Measurements from ENCODE around the gene NHLRC4.

NHLRC4 gene, protein sequence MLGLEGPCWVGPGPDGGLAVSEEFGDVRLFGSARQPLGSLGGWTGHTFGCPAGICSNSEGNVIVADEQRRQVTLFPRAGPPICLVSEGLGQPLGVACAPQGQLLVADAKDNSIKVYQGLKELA

DNA sequence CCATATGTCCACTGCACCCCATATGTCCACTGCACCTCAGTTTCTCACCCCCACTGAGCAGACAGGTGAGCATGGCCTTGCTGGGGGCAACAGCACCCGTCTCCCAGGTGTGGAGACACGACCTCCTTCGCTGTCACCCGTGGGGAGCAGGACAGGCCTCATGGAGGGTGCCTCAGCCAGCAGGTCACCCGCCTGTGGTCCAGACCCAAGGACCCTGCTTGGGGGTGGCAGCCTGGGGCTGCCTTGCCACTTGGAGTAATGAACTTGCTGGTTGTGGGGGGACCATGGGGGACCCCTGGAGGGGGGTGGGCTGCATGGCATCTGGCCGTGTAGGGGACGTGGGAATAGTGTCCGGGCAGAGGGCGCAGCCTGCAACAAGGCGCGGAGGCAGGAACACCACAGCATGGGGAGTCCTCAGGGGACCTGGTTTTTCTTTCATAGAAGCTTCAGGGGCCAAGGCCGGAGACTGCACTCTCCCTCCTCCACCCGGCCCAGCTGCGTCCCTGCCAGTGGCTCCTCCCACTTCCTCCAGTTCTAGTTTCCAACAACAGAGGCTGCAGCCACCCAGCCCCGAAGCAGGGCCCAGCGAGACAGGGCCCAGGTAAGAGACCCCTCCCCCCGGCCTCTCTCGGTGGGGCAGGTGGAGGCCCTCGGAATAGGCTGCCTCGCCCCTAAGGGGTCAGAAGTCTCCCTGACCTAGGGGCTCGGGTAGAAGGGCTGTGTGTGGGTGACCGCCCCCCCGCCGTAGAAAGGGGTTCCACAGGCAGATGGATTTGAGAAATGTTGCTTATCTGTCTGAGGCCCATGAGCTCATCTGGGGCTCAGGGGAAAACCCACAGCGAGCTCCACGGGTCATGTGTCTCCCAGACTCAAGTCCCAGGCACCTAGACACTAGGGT, at the start of gene NHLRC4:
Gene NHLRC4 (plus strand): TSS at position 531 of the 898 bp plus-strand sequence. CDS start 1,043 bp downstream, outside the sequence.
- DNase-seq (ENCODE audit: low read depth) = no peak

DNA sequence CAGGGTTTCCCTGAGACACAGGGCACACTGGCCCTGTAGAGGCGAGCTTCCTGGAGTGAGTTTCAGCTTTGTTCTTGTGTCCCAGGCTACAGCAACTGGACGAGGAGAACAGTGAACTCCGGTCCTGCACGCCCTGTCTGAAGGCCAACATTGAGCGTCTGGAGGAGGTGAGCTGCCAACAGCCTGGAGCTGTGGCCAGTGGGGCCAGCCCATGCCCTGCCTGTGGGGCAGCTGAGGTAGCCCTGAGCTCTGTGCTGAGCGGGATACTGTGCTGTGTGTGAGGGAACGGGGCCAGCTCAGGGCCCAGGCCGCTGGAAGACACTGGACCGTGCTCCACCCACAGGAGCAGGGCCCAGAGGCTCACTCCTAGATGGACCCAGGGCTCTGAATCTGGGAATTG, 47.9 kb upstream of the NHLRC4 start:
- DNase-seq (ENCODE audit: low read depth) = no peak

- DNase-seq (ENCODE audit: low read depth) = no peak
These were observed 47.4 kb upstream of the NHLRC4 start for GRCh38 chr16:519425-519824.

- DNase-seq (ENCODE audit: low read depth) = no peak
These were observed 46.7 kb upstream of the NHLRC4 start for GRCh38 chr16:519841-520687.

DNA sequence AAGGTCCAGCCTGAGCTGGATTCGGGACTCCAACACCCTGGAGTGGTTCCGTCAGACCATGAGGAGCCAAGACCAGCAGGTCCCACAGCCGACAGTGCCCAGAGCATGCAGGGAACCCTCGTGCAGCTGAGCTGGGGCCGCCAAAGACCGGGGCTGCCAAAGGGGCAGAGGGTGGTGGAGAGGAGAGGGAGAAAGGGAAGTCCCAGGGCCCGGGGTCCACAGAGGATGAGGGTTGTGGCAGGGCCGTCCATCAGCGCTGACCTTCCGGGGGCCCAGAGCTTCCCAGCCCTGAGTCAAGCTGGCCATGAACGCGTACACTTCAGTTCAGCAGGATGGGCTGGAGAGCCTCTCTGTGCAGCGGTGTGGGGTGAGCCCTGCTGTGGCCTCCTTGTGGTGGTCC, 46.0 kb upstream of the NHLRC4 start:
- DNase-seq (ENCODE audit: low read depth) = no peak

- DNase-seq (ENCODE audit: low read depth) = no peak
These were observed 45.2 kb upstream of the NHLRC4 start for GRCh38 chr16:521381-522210.

- DNase-seq (ENCODE audit: low read depth) = no peak
These were observed 44.3 kb upstream of the NHLRC4 start for GRCh38 chr16:522320-523096.

DNA sequence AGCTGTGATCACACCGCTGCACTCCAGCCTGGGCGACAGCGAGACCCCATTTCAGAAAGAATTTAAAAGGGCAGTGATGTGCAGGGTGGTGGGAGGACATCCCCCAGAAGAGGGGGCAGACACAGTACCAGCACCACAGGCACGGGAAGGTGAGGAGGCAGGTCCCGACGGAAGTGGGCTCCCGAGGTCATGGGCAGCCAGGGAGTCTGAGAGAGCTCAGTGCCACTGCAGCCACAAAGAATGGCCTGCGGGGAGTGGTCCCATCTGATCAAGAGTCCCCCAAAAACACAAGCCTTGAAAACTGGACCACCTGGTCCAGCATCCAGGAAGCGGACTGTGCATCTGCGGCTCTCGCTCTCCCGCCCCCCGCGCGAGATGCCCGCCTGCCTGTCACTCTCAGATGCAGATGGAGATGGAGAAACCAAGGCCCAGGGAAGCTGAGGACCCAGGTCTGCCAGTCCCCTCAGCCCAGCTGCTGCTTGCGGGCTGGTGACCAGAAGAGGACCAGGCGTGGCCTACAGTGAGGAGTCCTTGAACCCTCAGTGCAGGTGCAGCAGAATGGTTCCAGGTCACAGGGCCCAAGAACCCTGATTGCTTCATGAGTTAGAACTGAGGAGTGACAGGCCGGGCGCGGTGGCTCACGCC, 43.6 kb upstream of the NHLRC4 start:
- DNase-seq (ENCODE audit: low read depth) = no peak

GRCh38 chr16:524274-525040, 42.3 kb upstream of the NHLRC4 start:
- DNase-seq (ENCODE audit: low read depth) = no peak

- no peak for DNase-seq (ENCODE audit: low read depth)
These were observed 41.7 kb upstream of the NHLRC4 start for GRCh38 chr16:525123-525519.

DNA sequence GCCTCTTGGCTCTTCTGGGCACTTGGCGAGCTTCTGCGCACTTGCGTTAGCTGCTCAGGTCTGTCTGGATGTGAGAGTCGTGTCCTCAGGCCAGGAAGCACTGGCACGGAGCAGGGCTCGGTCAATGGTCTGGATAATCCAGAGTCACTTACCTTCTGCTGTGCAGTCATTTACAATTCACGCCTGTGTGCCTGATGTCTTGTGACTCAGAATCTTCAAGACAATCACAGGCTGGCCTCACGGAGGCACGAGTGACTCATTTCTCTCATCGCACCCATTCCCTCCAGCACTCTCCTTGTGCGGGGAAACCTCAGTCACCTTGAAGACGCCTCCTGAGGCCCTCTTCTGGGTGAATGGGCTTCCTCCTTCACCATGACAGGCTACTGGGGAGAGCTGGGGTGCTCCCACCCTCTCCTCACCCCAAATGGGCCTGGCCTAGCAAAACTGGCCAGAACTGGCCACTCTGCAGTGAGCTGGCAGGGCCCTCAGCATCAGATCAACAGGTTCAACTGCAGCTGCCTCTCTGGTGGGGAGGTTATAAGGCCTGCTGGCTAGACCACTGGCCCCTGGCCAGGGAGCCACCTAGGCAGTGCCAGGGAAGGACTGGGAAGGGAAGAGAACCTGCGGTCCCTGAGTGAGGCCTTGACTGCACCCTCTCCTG, 41.2 kb upstream of the NHLRC4 start:
- no peak for DNase-seq (ENCODE audit: low read depth)

GRCh38 chr16:526181-527014, 40.4 kb upstream of the NHLRC4 start:
- DNase-seq (ENCODE audit: low read depth) = no peak

- peak; percentile 81 for DNase-seq (ENCODE audit: low read depth)
These were observed 39.5 kb upstream of the NHLRC4 start, which contains the start of gene CAPN15 for GRCh38 chr16:527015-527903. Gene CAPN15, plus strand, starts transcription at chr16:527712. Its CDS starts 19,127 bp downstream, at chr16:546839.

- no peak for DNase-seq (ENCODE audit: low read depth)
These were observed 38.4 kb upstream of the NHLRC4 start for GRCh38 chr16:528111-529011.

DNA sequence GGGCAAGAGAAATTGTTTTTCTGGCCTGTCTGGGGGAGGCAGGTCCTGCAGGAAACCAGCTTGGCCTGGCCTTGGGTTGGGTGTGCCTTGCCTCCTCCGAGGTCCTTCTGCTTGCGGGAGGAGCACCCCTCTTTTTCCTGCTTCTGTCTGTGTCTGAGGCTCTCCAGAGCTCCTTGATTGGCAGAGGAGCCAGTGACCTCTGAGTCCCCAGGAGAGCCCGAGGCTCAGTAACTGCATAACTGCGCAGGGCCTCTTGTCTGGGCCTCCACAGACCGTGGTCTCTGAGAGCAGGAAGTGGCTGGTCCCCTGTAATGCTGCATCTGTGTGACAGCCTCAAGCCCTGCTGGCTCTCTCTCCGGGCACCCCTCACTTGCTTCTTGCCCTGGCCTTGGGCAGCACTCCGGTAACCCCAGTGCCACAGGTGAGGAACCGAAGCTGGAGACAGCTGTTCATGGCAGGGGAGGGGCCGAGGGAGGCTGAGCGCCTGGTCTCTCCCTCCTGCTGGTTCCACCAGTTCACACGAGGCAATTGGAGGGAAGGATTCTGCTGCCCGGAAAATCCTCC, 37.7 kb upstream of the NHLRC4 start:
- no peak for DNase-seq (ENCODE audit: low read depth)
